ENCODE results near the gene KDM6A.

KDM6A gene

DNA sequence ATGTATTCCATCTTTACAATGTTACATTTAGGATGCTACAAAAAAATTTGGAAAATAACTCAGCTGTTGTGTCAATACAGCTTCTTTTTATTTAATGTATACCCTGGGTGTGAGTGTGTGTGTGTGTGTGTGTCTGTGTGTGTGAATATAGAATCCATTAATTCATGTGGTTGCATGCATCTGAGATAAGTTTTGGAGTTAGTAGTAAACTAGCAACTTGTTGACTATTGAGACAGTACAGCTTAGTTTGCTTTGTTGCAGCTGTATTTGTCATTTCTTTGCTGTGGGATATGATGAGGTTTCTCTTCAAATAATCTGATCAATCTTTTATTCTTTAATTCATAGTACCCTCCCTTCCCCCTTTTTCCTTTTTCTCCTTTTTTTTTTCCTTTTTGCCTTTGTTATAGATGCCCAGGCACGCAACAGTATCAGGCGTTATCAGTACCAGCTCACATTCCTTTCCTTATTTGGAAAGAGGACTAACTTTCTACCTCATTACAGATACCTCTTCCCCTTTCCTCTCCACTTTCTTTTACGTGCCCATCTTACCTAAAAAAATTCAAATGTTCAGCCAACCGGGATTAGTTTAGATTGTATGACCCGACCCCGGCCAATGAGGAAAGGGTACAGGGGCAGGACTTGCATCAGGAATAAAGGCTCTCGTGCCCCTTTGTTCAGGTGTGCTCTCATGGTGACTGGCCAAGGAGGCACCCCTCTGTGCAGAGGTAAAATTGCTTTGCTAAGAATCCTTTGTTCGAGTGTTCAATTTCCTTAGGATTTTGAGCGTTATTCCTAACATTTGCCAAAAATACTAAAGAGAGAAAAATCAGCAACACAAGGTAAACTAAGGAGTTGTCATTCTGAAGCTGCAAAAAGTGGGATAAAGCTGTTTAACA is 77.7 kb downstream of the KDM6A start:
- 0 out of 2 replicates have a peak, but pooled peaks have one; percentile 29 for TF ChIP-seq FOXM1 (IDR thresholded peaks at IDR 0.05; ENCODE audit: borderline replicate concordance, low read depth)

DNA sequence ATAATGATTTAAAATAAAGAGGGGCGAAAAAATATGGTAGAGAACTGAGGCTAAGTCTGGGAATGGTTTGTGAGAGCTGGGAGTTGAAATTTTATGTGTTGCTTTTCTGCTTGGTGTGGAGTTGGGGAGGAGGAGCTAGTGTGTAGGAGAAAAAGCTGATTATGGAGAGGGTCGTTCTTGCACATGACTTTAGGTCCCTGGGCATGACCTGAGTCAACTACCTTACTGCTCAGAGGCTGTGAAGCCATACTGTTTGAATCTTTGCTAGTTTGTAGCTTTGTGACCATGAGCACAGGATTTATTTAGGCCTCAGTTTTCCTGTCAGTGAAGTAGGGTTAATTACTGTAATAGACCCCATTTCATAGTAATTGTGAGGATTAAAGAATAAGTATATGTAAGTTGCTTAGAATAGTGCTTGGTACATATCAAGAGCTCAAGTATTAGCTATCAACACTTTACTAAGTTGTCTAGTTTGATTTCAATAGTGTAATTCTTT is 78.6 kb downstream of the KDM6A start:
- TF ChIP-seq NFIC (IDR thresholded peaks at IDR 0.05), result no peak
- TF ChIP-seq YY1 (IDR thresholded peaks at IDR 0.05; ENCODE audit: low read depth), result no peak
- TF ChIP-seq EP300 (IDR thresholded peaks at IDR 0.05; ENCODE audit: borderline replicate concordance), result no peak
- no peak for TF ChIP-seq EGR1 (IDR thresholded peaks at IDR 0.05)
- TF ChIP-seq, protein P1, sequence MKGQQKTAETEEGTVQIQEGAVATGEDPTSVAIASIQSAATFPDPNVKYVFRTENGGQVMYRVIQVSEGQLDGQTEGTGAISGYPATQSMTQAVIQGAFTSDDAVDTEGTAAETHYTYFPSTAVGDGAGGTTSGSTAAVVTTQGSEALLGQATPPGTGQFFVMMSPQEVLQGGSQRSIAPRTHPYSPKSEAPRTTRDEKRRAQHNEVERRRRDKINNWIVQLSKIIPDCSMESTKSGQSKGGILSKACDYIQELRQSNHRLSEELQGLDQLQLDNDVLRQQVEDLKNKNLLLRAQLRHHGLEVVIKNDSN (IDR thresholded peaks at IDR 0.05), result no peak
- TF ChIP-seq TAF1 (IDR thresholded peaks at IDR 0.05; ENCODE audit: low read depth), result no peak
- TF ChIP-seq CREB1 (IDR thresholded peaks at IDR 0.05; ENCODE audit: low read depth), result no peak
- TF ChIP-seq, protein P2, sequence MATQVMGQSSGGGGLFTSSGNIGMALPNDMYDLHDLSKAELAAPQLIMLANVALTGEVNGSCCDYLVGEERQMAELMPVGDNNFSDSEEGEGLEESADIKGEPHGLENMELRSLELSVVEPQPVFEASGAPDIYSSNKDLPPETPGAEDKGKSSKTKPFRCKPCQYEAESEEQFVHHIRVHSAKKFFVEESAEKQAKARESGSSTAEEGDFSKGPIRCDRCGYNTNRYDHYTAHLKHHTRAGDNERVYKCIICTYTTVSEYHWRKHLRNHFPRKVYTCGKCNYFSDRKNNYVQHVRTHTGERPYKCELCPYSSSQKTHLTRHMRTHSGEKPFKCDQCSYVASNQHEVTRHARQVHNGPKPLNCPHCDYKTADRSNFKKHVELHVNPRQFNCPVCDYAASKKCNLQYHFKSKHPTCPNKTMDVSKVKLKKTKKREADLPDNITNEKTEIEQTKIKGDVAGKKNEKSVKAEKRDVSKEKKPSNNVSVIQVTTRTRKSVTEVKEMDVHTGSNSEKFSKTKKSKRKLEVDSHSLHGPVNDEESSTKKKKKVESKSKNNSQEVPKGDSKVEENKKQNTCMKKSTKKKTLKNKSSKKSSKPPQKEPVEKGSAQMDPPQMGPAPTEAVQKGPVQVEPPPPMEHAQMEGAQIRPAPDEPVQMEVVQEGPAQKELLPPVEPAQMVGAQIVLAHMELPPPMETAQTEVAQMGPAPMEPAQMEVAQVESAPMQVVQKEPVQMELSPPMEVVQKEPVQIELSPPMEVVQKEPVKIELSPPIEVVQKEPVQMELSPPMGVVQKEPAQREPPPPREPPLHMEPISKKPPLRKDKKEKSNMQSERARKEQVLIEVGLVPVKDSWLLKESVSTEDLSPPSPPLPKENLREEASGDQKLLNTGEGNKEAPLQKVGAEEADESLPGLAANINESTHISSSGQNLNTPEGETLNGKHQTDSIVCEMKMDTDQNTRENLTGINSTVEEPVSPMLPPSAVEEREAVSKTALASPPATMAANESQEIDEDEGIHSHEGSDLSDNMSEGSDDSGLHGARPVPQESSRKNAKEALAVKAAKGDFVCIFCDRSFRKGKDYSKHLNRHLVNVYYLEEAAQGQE (IDR thresholded peaks at IDR 0.05; ENCODE audit: low read depth), result no peak
- TF ChIP-seq, protein P3, sequence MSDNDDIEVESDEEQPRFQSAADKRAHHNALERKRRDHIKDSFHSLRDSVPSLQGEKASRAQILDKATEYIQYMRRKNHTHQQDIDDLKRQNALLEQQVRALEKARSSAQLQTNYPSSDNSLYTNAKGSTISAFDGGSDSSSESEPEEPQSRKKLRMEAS (IDR thresholded peaks at IDR 0.05), result no peak
- TF ChIP-seq TCF12 (IDR thresholded peaks at IDR 0.05; ENCODE audit: low read depth), result no peak
- no peak for TF ChIP-seq RAD21 (IDR thresholded peaks at IDR 0.05; ENCODE audit: low read depth)
- TF ChIP-seq ZBTB7A (IDR thresholded peaks at IDR 0.05; ENCODE audit: low read depth), result no peak
- TF ChIP-seq TEAD4 (IDR thresholded peaks at IDR 0.05), result no peak
- no peak for TF ChIP-seq CEBPB (IDR thresholded peaks at IDR 0.05)

DNA sequence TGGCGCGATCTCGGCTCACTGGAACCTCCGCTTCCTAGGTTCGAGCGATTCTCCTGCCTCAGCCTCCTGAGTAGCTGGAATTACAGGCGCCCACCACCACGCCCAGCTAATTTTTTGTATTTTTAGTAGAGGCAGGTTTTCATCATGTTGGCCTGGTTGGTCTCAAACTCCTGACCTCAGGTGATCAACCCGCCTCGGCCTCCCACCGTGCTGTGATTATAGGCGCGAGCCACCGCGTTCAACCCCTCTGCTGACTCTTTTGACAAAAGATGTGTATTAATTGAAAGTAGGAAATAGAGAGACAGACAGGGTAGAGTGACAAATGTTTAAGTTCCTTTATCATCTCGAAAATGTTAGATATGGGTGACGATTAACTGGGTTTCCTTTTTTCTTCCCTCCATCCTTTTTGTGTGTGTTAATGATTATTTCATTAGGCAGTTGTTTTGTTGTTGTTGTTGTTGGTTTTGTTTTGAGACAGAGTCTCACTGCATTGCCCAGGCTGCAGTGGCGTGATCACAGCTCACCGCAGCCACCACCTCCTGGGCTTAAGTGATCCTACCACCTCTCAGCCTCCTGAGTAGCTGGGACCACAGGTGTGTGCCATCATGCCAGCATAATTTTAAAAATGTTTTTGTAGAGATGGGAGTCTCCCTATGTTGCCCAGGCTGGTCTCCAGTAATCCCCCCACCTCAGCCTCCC is 79.5 kb downstream of the KDM6A start:
- TF ChIP-seq RAD21 (IDR thresholded peaks at IDR 0.05; ENCODE audit: low read depth), result no peak
- no peak for TF ChIP-seq EP300 (IDR thresholded peaks at IDR 0.05; ENCODE audit: borderline replicate concordance)
- no peak for TF ChIP-seq CEBPB (IDR thresholded peaks at IDR 0.05)
- TF ChIP-seq, protein P2 (IDR thresholded peaks at IDR 0.05; ENCODE audit: low read depth), result no peak
- TF ChIP-seq FOXM1 (IDR thresholded peaks at IDR 0.05; ENCODE audit: borderline replicate concordance, low read depth), result no peak
- no peak for TF ChIP-seq EGR1 (IDR thresholded peaks at IDR 0.05)
- TF ChIP-seq, protein P1 (IDR thresholded peaks at IDR 0.05), result no peak
- TF ChIP-seq ZBTB7A (IDR thresholded peaks at IDR 0.05; ENCODE audit: low read depth), result no peak
- TF ChIP-seq TEAD4 (IDR thresholded peaks at IDR 0.05), result no peak
- TF ChIP-seq YY1 (IDR thresholded peaks at IDR 0.05; ENCODE audit: low read depth), result no peak
- TF ChIP-seq NFIC (IDR thresholded peaks at IDR 0.05), result no peak

DNA sequence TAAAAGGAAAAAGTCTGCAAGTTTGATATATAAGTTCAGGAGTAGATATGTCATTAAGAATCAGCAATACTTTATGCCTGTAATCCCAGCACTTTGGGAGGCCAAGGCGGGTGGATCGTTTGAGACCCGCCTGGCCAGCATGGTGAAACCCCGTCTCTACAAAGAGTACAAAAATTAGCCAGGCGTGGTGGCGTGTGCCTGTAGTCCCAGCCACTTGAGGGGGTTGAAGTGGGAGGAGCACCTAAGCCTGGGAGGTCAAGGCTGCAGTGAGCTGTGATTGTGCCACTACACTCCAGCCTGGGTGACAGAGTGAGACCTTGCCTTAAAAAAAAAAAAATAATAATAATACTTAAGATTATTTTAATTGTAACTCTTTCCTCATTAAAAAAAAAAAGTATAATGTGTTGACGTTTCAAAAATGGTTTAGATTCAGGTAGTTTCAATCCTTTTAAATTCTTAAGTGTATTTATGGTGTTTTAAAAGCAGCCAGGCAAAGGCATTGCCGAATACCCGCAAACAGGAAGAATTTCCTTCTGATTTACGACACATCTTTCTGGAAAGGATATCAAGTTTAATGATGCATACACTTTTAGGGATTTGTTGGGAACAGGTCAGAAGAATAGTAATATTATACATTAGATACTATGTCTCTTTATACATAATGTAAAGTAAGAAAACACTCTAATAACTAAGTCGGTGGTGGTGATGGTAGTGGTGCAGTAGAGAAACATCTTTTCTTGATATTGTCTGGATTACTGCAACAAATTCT is 80.9 kb downstream of the KDM6A start:
- TF ChIP-seq, protein P1 (IDR thresholded peaks at IDR 0.05), result no peak
- TF ChIP-seq CEBPB (IDR thresholded peaks at IDR 0.05) (no peak), ZBTB7A (IDR thresholded peaks at IDR 0.05; ENCODE audit: low read depth) (no peak), TEAD4 (IDR thresholded peaks at IDR 0.05) (no peak), CREB1 (IDR thresholded peaks at IDR 0.05; ENCODE audit: low read depth) (no peak)
- TF ChIP-seq, protein P3 (IDR thresholded peaks at IDR 0.05), result no peak

DNA sequence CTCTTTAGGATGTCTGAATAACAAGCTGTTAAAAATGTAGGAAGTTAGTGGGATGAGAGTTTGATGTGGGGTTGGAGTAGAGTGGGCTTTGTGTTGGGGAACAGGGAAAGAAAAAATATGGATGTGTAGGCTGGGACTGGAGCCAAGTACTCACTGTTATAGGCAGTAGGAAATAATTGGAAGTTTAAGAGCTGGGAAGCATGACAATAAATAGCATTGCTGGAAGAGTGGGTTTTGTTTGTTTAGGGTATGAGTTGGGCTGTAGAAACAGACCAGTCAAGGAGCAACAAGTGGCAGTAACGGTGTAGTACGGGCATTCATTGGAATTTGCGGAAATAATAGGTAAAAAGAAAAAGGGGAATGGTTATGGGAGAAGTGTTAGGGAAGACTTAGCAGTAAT is 81.6 kb downstream of the KDM6A start:
- no peak for TF ChIP-seq RAD21 (IDR thresholded peaks at IDR 0.05; ENCODE audit: low read depth)
- no peak for TF ChIP-seq CEBPB (IDR thresholded peaks at IDR 0.05)
- TF ChIP-seq FOXM1 (IDR thresholded peaks at IDR 0.05; ENCODE audit: borderline replicate concordance, low read depth), result no peak
- no peak for TF ChIP-seq TCF12 (IDR thresholded peaks at IDR 0.05; ENCODE audit: low read depth)
- no peak for TF ChIP-seq YY1 (IDR thresholded peaks at IDR 0.05; ENCODE audit: low read depth)
- no peak for TF ChIP-seq NFIC (IDR thresholded peaks at IDR 0.05)
- TF ChIP-seq EGR1 (IDR thresholded peaks at IDR 0.05), result no peak
- no peak for TF ChIP-seq EP300 (IDR thresholded peaks at IDR 0.05; ENCODE audit: borderline replicate concordance)
- TF ChIP-seq, protein P3 (IDR thresholded peaks at IDR 0.05), result no peak
- no peak for TF ChIP-seq TEAD4 (IDR thresholded peaks at IDR 0.05)
- TF ChIP-seq, protein P2 (IDR thresholded peaks at IDR 0.05; ENCODE audit: low read depth), result no peak
- TF ChIP-seq, protein P1 (IDR thresholded peaks at IDR 0.05), result no peak
- no peak for TF ChIP-seq ZBTB7A (IDR thresholded peaks at IDR 0.05; ENCODE audit: low read depth)
- no peak for TF ChIP-seq TAF1 (IDR thresholded peaks at IDR 0.05; ENCODE audit: low read depth)
- TF ChIP-seq CREB1 (IDR thresholded peaks at IDR 0.05; ENCODE audit: low read depth), result no peak
